GM12872 (cell line): ENCODE data around the gene TMEM212.

Source experiments
- TF ChIP-seq, protein P1 (sequence below): IDR thresholded peaks from 3 replicates; pipeline ENCODE4 v1.5.1; 2011; ENCODE audit warnings: low read depth, mild to moderate bottlenecking, low read length, moderate library complexity; ENCODE audit not compliant: insufficient read depth

TMEM212 gene

DNA sequence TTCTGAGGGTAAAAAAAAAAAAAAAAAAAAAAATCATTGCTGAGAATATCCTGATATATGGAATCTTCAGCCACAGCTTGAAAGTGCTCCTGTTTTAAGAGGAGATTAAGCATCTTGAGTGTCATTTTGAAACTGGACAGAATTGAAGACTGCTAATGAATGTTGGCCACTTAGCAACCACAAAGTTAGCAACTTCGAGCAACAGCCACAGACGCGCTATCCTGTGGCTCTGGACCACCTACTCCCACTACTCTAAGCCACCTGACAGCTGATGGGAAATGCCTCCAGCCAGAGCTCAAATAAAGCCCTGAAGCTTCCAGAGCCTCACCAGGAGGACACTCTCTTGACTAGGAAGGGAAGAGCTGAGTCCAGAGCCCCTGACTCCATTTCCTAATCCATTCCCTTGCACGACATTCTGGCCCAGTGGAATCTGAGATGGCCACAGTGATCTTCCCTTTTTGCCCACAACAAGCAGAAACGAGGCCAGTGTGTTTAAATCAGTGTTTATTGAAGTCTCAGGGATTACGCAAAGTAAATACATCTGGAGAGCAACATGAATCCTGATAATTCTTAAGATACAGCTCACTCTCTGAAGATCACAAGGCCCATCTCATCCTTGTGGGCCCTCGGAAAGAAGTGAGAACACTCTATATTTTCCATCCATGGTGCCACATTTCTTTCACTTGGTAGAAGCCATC, 58.6 kb downstream of the TMEM212 start:
- TF ChIP-seq, protein P1, sequence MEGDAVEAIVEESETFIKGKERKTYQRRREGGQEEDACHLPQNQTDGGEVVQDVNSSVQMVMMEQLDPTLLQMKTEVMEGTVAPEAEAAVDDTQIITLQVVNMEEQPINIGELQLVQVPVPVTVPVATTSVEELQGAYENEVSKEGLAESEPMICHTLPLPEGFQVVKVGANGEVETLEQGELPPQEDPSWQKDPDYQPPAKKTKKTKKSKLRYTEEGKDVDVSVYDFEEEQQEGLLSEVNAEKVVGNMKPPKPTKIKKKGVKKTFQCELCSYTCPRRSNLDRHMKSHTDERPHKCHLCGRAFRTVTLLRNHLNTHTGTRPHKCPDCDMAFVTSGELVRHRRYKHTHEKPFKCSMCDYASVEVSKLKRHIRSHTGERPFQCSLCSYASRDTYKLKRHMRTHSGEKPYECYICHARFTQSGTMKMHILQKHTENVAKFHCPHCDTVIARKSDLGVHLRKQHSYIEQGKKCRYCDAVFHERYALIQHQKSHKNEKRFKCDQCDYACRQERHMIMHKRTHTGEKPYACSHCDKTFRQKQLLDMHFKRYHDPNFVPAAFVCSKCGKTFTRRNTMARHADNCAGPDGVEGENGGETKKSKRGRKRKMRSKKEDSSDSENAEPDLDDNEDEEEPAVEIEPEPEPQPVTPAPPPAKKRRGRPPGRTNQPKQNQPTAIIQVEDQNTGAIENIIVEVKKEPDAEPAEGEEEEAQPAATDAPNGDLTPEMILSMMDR = no peak

DNA sequence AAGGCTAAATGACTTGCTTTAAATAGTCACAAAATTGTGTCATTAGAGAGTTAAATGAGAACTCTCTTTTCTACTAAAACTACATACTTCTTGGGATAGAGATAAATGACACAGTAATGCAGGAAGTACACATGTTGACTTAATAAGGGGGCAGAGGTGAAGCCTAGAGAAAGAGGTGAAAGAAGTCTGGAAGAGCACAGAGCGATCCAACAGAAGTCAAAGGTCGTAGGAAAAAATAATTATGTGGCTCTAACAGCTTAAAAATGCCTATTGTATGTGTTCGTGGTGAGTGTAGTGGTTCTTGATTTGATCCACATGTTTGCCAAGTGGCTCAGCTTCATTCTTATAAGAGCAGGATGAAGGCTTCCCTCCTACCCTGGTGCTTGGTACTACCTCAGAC, 61.7 kb downstream of the TMEM212 start:
- TF ChIP-seq, protein P1 = no peak

DNA sequence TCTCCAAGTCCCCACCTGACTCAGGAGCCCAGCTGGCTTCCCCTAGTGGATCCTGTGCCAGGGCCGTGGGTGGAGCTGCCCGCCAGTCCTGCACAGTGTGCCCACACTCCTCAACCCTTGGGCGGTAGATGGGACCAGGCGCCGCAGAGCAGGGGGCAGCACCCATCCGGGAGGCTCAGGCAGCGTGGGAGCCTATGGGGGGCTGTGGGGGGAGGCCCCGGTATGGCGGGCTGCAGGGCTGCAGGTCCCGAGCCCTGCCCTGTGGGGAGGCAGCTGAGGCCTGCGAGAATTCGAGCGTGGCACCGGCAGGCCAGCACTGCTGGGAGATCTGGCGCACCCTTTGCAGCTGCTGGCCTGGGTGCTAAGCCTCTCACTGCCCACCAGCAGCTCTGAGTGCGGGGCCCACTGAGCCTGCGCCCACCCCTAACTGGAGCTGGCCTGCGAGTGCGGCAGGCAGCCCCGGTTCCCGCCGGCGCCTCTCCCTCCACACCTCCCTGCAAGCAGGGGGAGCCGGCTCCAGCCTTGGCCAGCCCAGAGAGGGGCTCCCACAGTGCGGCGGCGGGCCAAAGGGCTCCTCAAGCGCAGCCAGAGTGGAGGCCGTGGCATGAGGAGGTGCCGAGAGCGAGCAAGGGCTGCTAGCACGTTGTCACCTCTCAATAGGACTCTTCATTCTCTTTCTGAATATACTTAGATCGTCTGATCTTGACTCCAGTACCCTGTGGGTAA, 64.0 kb downstream of the TMEM212 start:
- TF ChIP-seq, protein P1 = no peak

DNA sequence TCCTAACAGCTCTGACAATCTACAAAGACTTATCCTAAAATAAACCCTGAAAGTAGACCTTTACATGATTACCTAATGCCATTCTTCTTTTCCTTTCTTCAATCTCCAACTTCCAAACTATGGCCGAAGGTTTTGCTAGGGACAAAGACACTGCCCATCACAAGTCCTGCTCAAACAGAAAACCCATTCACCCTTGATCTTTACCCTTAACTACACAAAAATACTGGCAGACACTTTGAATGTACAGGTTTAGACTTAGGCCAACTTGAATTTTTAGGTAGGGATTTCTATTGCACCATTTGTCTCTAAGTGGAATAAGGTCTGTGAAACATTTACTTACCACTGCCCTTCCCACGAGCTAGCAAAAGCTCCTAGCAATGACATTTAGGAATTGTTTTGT, 64.6 kb downstream of the TMEM212 start:
- TF ChIP-seq, protein P1 = no peak

DNA sequence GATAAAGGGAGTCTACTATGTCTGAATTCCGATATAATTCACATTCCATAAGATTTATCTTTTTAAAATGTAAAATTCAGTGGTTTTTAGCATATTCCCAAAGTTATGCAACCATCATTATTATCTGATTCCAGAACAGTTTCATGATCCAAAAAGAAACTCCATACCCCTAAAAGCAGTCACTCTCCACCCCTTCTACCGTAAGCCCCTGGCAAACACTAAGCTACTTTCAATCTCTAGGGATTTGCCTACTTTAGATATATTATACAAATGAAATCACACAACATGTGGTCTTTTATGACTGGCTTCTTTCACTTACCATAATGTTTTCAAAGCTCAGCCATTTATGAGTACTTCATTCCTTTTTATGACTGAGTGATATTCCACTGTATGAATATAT, 65.6 kb downstream of the TMEM212 start:
- TF ChIP-seq, protein P1 = no peak
